ENCODE results near the gene ERO1B. TPM values are rescaled to one million over a fixed set of nuclear protein-coding genes. Genes with fewer than 3 reads are reported as not detected.

The ERO1B gene
- total RNA-seq, 1 experiment from 2014 or later: 9.6 TPM

DNA sequence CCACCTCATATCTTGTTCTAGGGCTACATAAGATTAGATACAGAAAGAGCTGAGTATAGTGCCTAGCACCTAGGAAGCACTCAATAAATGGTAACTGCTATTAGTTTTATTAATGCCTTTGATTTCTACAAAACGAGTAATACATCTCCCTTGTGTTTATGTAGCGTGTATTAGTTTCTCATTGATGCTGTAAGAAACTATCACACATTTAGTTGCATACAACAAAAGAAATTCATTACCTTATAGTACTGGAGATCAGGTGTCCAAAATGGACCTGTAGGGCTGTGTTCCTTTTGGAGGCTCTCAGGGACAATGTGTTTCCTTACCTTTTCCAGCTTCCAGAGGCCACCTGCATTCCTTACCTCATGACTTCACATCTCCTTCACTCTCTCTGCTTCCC, 961 bp upstream of the ERO1B start:
- H3K27ac Mint-ChIP-seq (ENCODE audit: low read depth, unreplicated experiment): no peak overlapping the region
- intact Hi-C loops (cut with micrococcal nuclease): loop anchor here (5.0 kb wide), 3 partner anchors 115 to 210 kb away; no protein-coding TSS in a partner anchor
- peaks cover 23% of the 10 kb centered on the region for H3K4me1 Mint-ChIP-seq (ENCODE audit: insufficient read depth, unreplicated experiment)
- peak overlapping the region; percentile 80 for H3K4me3 Mint-ChIP-seq (ENCODE audit: unreplicated experiment)
- CTCF ChIA-PET: interaction anchor here (1.2 kb wide), 2 partner anchors 9 to 172 kb away, joined by 3 to 4 read pairs; no protein-coding TSS in a partner anchor
- DNase-seq (ENCODE audit: unreplicated experiment): no peak
- TF ChIP-seq, protein P1, sequence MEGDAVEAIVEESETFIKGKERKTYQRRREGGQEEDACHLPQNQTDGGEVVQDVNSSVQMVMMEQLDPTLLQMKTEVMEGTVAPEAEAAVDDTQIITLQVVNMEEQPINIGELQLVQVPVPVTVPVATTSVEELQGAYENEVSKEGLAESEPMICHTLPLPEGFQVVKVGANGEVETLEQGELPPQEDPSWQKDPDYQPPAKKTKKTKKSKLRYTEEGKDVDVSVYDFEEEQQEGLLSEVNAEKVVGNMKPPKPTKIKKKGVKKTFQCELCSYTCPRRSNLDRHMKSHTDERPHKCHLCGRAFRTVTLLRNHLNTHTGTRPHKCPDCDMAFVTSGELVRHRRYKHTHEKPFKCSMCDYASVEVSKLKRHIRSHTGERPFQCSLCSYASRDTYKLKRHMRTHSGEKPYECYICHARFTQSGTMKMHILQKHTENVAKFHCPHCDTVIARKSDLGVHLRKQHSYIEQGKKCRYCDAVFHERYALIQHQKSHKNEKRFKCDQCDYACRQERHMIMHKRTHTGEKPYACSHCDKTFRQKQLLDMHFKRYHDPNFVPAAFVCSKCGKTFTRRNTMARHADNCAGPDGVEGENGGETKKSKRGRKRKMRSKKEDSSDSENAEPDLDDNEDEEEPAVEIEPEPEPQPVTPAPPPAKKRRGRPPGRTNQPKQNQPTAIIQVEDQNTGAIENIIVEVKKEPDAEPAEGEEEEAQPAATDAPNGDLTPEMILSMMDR (IDR thresholded peaks at IDR 0.05; ENCODE audit: unreplicated experiment): no peak
- BruUV-seq (replicated peaks): no TSS peak
- no peaks in the 10 kb centered on the region for H3K36me3 Mint-ChIP-seq (ENCODE audit: insufficient read depth, unreplicated experiment)
- peaks cover 26% of the 10 kb centered on the region for H3K27me3 Mint-ChIP-seq (ENCODE audit: insufficient read depth, unreplicated experiment)
- POLR2A ChIA-PET: interaction anchor here (0.6 to 3.0 kb wide), 8 partner anchors 12 to 351 kb away, joined by 3 to 11 read pairs (median 4); partner anchors contain the start of gene EDARADD
- no peaks in the 10 kb centered on the region for H3K9me3 Mint-ChIP-seq (ENCODE audit: unreplicated experiment)

DNA sequence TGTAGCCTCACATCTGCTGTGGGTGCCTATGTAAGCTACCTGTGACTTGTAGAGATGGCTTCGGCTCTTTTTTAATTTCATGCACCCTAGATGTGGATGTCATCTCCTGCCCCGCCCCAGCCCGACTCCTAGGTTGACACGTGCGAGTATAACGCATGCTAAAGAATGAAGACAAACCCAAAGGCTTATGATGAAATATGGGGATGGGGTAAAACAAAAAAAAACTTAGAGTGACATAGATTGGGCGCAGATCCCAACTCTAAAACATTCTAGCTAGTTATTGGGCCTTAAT, 613 bp upstream of the ERO1B start:
- peak overlapping the region; percentile 24 for H3K27ac Mint-ChIP-seq (ENCODE audit: low read depth, unreplicated experiment)
- ChIA-PET POLR2A (interaction anchor here (0.6 to 3.0 kb wide), 11 partner anchors 12 to 351 kb away, joined by 3 to 11 read pairs (median 4); partner anchors contain the start of gene EDARADD), CTCF (interaction anchor here (1.2 kb wide), 2 partner anchors 9 to 172 kb away, joined by 3 to 4 read pairs; no protein-coding TSS in a partner anchor)
- TSS peak; percentile 94 for BruUV-seq (replicated peaks)
- peaks cover 23% of the 10 kb centered on the region for H3K4me1 Mint-ChIP-seq (ENCODE audit: insufficient read depth, unreplicated experiment)
- no peaks in the 10 kb centered on the region for H3K36me3 Mint-ChIP-seq (ENCODE audit: insufficient read depth, unreplicated experiment)
- TF ChIP-seq, protein P1 (IDR thresholded peaks at IDR 0.05; ENCODE audit: unreplicated experiment): no peak
- peak; percentile 59 for DNase-seq (ENCODE audit: unreplicated experiment)
- peaks cover 26% of the 10 kb centered on the region for H3K27me3 Mint-ChIP-seq (ENCODE audit: insufficient read depth, unreplicated experiment)
- intact Hi-C loops (cut with micrococcal nuclease): loop anchor here (5.0 kb wide), 3 partner anchors 115 to 210 kb away; no protein-coding TSS in a partner anchor
- no peaks in the 10 kb centered on the region for H3K9me3 Mint-ChIP-seq (ENCODE audit: unreplicated experiment)
- peak overlapping the region; percentile 80 for H3K4me3 Mint-ChIP-seq (ENCODE audit: unreplicated experiment)

DNA sequence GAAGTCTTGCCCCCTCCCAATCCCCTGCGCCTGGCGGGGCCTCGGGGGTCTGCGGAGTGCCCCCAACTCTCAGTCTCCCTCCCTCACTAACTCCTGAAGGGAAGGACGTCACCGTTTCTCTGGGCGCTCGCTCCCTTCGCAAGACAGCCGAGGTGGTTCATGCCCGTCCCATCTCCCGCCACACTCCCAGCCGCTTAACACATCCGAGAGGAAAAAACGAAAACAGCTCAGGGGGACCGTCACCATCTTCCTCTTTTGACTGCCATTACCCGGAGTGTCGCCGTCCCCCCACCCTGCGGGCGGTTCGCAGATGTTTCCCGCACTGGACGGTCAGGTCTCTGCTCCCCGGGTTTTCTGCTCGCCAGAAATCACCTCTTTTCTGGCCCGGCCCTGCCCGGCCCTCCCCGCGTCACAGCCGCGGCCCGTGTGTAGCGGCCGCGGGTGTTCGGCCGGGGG, 532 bp downstream of the ERO1B start:
- CTCF ChIA-PET: interaction anchor here (1.4 kb wide), 1 partner anchor 171 kb away, joined by 3 read pairs; no protein-coding TSS in a partner anchor
- TSS peak; percentile 36 for BruUV-seq (replicated peaks)

More for the DNA sequence above, 532 bp downstream of the ERO1B start:
- peaks cover 23% of the 10 kb centered on the region for H3K4me1 Mint-ChIP-seq (ENCODE audit: insufficient read depth, unreplicated experiment)
- TF ChIP-seq, protein P1 (IDR thresholded peaks at IDR 0.05; ENCODE audit: unreplicated experiment): no peak
- H3K27ac Mint-ChIP-seq (ENCODE audit: low read depth, unreplicated experiment): peak overlapping the region; percentile 24
- H3K36me3 Mint-ChIP-seq (ENCODE audit: insufficient read depth, unreplicated experiment): no peaks in the 10 kb centered on the region
- H3K27me3 Mint-ChIP-seq (ENCODE audit: insufficient read depth, unreplicated experiment): peaks cover 26% of the 10 kb centered on the region
- peaks cover 3% of the 10 kb centered on the region for H3K9me3 Mint-ChIP-seq (ENCODE audit: unreplicated experiment)
- POLR2A ChIA-PET: interaction anchor here (0.6 to 3.0 kb wide), 22 partner anchors 8 to 535 kb away, joined by 3 to 11 read pairs (median 4); partner anchors contain the start of genes EDARADD and LGALS8
- peak overlapping the region; percentile 80 for H3K4me3 Mint-ChIP-seq (ENCODE audit: unreplicated experiment)
- intact Hi-C loops (cut with micrococcal nuclease): loop anchor here (2.0 to 5.0 kb wide), 5 partner anchors 114 to 236 kb away; partner anchors contain the start of gene GPR137B
- DNase-seq (ENCODE audit: unreplicated experiment): peak; percentile 61

Measured in MCF 10A (cell line).